Osteoblast (primary cell): ENCODE results near the gene TTPAL. TPM values are rescaled to one million over a fixed set of nuclear protein-coding genes. Genes with fewer than 3 reads are reported as not detected.

Experiments used
- DNase-seq: peaks from one replicate; pipeline ENCODE4 v3.0.0; 2011; ENCODE audit warnings: low spot score, mixed read lengths; ENCODE audit not compliant: insufficient read length; ENCODE audit errors: missing footprints
- H2AFZ ChIP-seq: 2 replicates; pipeline ENCODE4 v1.6.0; 2011; ENCODE audit warnings: mild to moderate bottlenecking, low read length
- H3K27ac ChIP-seq: 2 replicates; pipeline ENCODE4 v1.5.1; 2011; ENCODE audit warnings: mild to moderate bottlenecking, low read depth, low read length, moderate library complexity
- H3K27me3 ChIP-seq: 2 replicates; pipeline ENCODE4 v1.6.0; 2012; ENCODE audit warnings: mild to moderate bottlenecking, control low read depth, inconsistent platforms, low read length, moderate library complexity; ENCODE audit not compliant: insufficient read depth
- H3K36me3 ChIP-seq: 2 replicates; pipeline ENCODE4 v1.5.1; 2011; ENCODE audit warnings: mild to moderate bottlenecking, low read length, control low read depth, moderate library complexity; ENCODE audit not compliant: insufficient read depth
- H3K4me1 ChIP-seq: 2 replicates; pipeline ENCODE4 v1.5.1; 2011; ENCODE audit warnings: mild to moderate bottlenecking, low read length, control low read depth, moderate library complexity; ENCODE audit not compliant: insufficient read depth
- H3K4me2 ChIP-seq: 2 replicates; pipeline ENCODE4 v1.6.0; 2011; ENCODE audit warnings: mild to moderate bottlenecking, low read length; ENCODE audit not compliant: insufficient read depth
- H3K4me3 ChIP-seq: fragments of 200-600 bp; sonication (generic); 3 replicates; pipeline ENCODE4 v1.5.1; 2012; ENCODE audit warnings: mild to moderate bottlenecking, low read length, inconsistent platforms; ENCODE audit not compliant: insufficient read depth
- H3K79me2 ChIP-seq: 2 replicates; pipeline ENCODE4 v1.6.0; 2012; ENCODE audit warnings: mild to moderate bottlenecking, low read length, control low read depth, inconsistent platforms; ENCODE audit not compliant: insufficient read depth
- H3K9me3 ChIP-seq: 2 replicates; pipeline ENCODE4 v1.5.1; 2011; ENCODE audit warnings: low read depth, low read length, control low read depth
- H4K20me1 ChIP-seq: 2 replicates; pipeline ENCODE4 v1.6.0; 2012; ENCODE audit warnings: mild to moderate bottlenecking, low read length, control low read depth; ENCODE audit not compliant: insufficient read depth
- CTCF ChIP-seq: IDR thresholded peaks from 2 replicates; pipeline ENCODE4 v1.5.1; 2011; ENCODE audit warnings: mild to moderate bottlenecking, low read depth, low read length, moderate library complexity; ENCODE audit errors: extremely low read depth
- total RNA-seq: library from RNA; depleted of rRNA; stranded (reverse); fragments of >200 nt; gene quantifications from 2 replicates; pipeline ENCODE4 v1.2.3, GENCODE V29; 2012

The TTPAL gene
- total RNA-seq, 1 donor, result 12.7 TPM

DNA sequence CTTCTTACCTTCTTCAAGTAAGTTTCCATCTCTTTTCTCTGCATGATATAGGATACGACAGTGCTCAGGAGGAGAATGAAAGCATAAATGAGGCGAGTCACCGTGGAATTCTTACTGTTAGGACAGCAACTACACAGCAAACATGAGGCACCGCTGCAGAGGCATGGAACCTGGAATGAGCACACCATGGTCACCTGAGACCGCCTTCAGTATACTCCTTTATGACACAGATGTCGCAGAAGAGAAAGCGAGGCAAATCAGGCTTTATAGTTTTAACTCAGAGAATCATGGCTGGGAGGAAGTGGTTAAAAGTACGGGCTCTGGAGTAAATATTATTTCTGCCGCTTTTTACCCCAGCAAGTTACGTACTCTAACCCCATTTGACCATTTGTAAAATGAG, 38.2 kb downstream of the TTPAL start:
- peaks cover 30% of the 10 kb centered on the region for H3K36me3 ChIP-seq
- no peak overlapping the region for H3K27ac ChIP-seq
- no peaks in the 10 kb centered on the region for H4K20me1 ChIP-seq
- no peaks in the 10 kb centered on the region for H3K9me3 ChIP-seq
- peaks cover 8% of the 10 kb centered on the region for H3K4me1 ChIP-seq
- no peaks in the 10 kb centered on the region for H3K27me3 ChIP-seq
- H3K4me2 ChIP-seq, result no peak overlapping the region
- no peak overlapping the region for H2AFZ ChIP-seq
- H3K4me3 ChIP-seq, result no peak overlapping the region
- DNase-seq, result no peak
- TF ChIP-seq CTCF, result no peak
- H3K79me2 ChIP-seq, result peaks cover 84% of the 10 kb centered on the region

- H3K36me3 ChIP-seq, result peaks cover 6% of the 10 kb centered on the region
- no peaks in the 10 kb centered on the region for H3K27me3 ChIP-seq
- H3K27ac ChIP-seq, result peak overlapping the region; percentile 63
- no peak for TF ChIP-seq CTCF
- peaks cover 96% of the 10 kb centered on the region for H3K79me2 ChIP-seq
- H3K9me3 ChIP-seq, result no peaks in the 10 kb centered on the region
- no peak overlapping the region for H3K4me2 ChIP-seq
- no peak for DNase-seq
- peaks cover 21% of the 10 kb centered on the region for H3K4me1 ChIP-seq
- peaks cover 17% of the 10 kb centered on the region for H4K20me1 ChIP-seq
- H2AFZ ChIP-seq, result no peak overlapping the region
- no peak overlapping the region for H3K4me3 ChIP-seq
Measured at GRCh38 chr20:44516491-44516890, 40.8 kb downstream of the TTPAL start.

DNA sequence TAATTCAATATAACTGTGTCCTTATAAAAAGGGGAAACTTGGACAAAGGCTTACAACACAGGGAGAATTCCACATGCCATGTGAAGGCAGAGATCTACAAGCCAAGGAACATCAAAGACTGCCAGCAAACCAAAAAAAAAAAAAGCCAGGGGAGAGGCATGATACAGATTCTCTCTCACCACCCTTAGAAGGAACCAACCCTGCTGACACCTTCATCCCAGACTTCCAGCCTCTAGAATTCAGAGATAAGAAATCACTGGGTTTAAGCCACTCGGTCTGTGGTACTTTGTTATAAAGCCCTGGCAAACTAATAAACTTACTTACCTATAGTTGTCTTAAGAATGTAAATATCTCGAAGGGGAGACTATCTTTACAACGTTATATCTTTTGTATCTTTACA, 41.8 kb downstream of the TTPAL start:
- H3K27me3 ChIP-seq, result no peaks in the 10 kb centered on the region
- H3K4me2 ChIP-seq, result no peak overlapping the region
- DNase-seq, result no peak

DNA sequence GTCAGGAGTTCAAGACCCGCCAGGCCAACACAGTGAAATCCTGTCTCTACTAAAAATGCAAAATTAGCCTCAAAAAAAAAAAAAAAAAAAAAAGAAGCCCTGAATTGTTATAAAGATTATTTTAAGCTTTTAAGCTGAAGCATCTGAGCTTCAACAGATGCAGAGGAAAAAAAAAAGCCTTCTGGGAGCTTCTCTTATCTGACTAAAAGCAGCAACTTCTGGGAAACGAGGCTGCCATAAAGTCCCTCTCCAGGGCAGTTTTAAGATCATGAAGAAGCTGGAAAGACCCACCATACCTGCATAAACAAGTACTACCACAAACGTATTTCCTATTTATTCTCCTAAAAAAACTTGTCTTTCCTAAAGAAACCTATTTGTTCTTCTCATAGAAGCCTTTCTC, 42.6 kb downstream of the TTPAL start:
- Histone ChIP-seq H2AFZ (no peak overlapping the region), H4K20me1 (peaks cover 17% of the 10 kb centered on the region), H3K4me2 (no peak overlapping the region), H3K27ac (peak overlapping the region; percentile 8), H3K36me3 (peaks cover 3% of the 10 kb centered on the region), H3K27me3 (no peaks in the 10 kb centered on the region), H3K9me3 (no peaks in the 10 kb centered on the region), H3K4me1 (peaks cover 26% of the 10 kb centered on the region), H3K79me2 (peaks cover 83% of the 10 kb centered on the region), H3K4me3 (no peak overlapping the region)
- no peak for DNase-seq
- no peak for TF ChIP-seq CTCF

More for the DNA sequence above, 41.8 kb downstream of the TTPAL start:
- peaks cover 91% of the 10 kb centered on the region for H3K79me2 ChIP-seq
- H3K27ac ChIP-seq, result peak overlapping the region; percentile 63
- peaks cover 3% of the 10 kb centered on the region for H3K36me3 ChIP-seq
- peaks cover 17% of the 10 kb centered on the region for H4K20me1 ChIP-seq
- H2AFZ ChIP-seq, result no peak overlapping the region
- H3K9me3 ChIP-seq, result no peaks in the 10 kb centered on the region
- no peak overlapping the region for H3K4me3 ChIP-seq
- H3K4me1 ChIP-seq, result peaks cover 24% of the 10 kb centered on the region
- no peak for TF ChIP-seq CTCF
